OCI-LY7 (cell line): ENCODE results near the gene MCEE. TPM values are rescaled to one million over a fixed set of nuclear protein-coding genes. Genes with fewer than 3 reads are reported as not detected.
"Not testable (repeated sequence)": the region's sequence is repeated elsewhere in the genome, so short reads cannot be mapped to it uniquely, and the experiment has no call there.

ENCODE experiments used
- BruUV-seq: library from RNA; stranded (reverse); fragments of 400-500 nt; replicated peaks from 2 replicates; lab custom pipeline; 2021; lab: Mats Ljungman, UMichigan
- CTCF ChIA-PET: fragments of 300-600 bp; sonication (Branson Sonifier 250); formaldehyde crosslinking; loops from one replicate; lab custom pipeline; 2022; ENCODE audit warnings: antibody characterized with exemption; ENCODE audit not compliant: unreplicated experiment; lab: Charles Lee
- POLR2A ChIA-PET: fragments of 300-600 bp; sonication (Branson Sonifier 250); formaldehyde crosslinking; loops from one replicate; lab custom pipeline; 2022; ENCODE audit warnings: antibody characterized with exemption; lab: Charles Lee
- DNase-seq: peaks from one replicate; pipeline ENCODE4 v3.0.0-alpha.2; 2015; ENCODE audit warnings: low spot score
- H2AFZ ChIP-seq: fragments of 200-600 bp; sonication (generic), shearing (Covaris generic); 2 replicates; pipeline ENCODE4 v1.6.1; 2014; ENCODE audit warnings: mild to moderate bottlenecking, antibody characterized with exemption, low read length, moderate library complexity
- H3K27ac ChIP-seq: fragments of 200-600 bp; sonication (generic); 2 replicates; pipeline ENCODE4 v1.5.1; 2014; ENCODE audit warnings: mixed run types, low read depth, mild to moderate bottlenecking, moderate library complexity, low read length, inconsistent platforms; ENCODE audit not compliant: poor library complexity, severe bottlenecking
- H3K36me3 ChIP-seq: fragments of 200-600 bp; sonication (generic); 2 replicates; pipeline ENCODE4 v1.6.1; 2014; ENCODE audit warnings: mild to moderate bottlenecking, antibody characterized with exemption, low read length, moderate library complexity, mixed read lengths; ENCODE audit not compliant: insufficient read depth
- H3K4me1 ChIP-seq: fragments of 200-600 bp; sonication (generic); 2 replicates; pipeline ENCODE4 v1.5.1; 2014; ENCODE audit warnings: mild to moderate bottlenecking, low read length; ENCODE audit not compliant: insufficient read depth, poor library complexity, severe bottlenecking
- H3K4me2 ChIP-seq: fragments of 200-600 bp; sonication (generic); 2 replicates; pipeline ENCODE4 v1.6.1; 2014; ENCODE audit warnings: mild to moderate bottlenecking, low read length
- H3K4me3 ChIP-seq: fragments of 200-600 bp; sonication (generic); 2 replicates; pipeline ENCODE4 v1.5.1; 2014; ENCODE audit warnings: mild to moderate bottlenecking, low read depth, low read length; ENCODE audit not compliant: poor library complexity, severe bottlenecking
- H3K79me2 ChIP-seq: fragments of 200-600 bp; sonication (generic); 2 replicates; pipeline ENCODE4 v1.6.1; 2016; ENCODE audit warnings: low read depth, mild to moderate bottlenecking, low read length, moderate library complexity, mixed read lengths; ENCODE audit not compliant: insufficient read depth
- H3K9me2 ChIP-seq: fragments of 200-600 bp; sonication (generic); 2 replicates; pipeline ENCODE4 v1.6.1; 2016; ENCODE audit warnings: mild to moderate bottlenecking, low read length, mixed read lengths; ENCODE audit not compliant: insufficient read depth
- H3K9me3 ChIP-seq: fragments of 200-600 bp; sonication (generic); 2 replicates; pipeline ENCODE4 v1.6.1; 2014; ENCODE audit warnings: mild to moderate bottlenecking, mixed run types, low read length, mixed read lengths
- H4K20me1 ChIP-seq: fragments of 200-600 bp; sonication (generic); 2 replicates; pipeline ENCODE4 v1.6.1; 2014; ENCODE audit warnings: mild to moderate bottlenecking, antibody characterized with exemption, low read length, moderate library complexity, mixed read lengths; ENCODE audit not compliant: insufficient read depth
- EZH2phosphoT487 ChIP-seq: fragments of 200-600 bp; sonication (generic); IDR thresholded peaks from 2 replicates; pipeline ENCODE4 v1.6.1; 2018; ENCODE audit warnings: low read depth, borderline replicate concordance, mild to moderate bottlenecking, mixed run types, antibody characterized with exemption, low read length, moderate library complexity, mixed read lengths
- intact Hi-C: fragments of 100-400 bp; cut with micrococcal nuclease; formaldehyde crosslinking; loops from one replicate; pipeline ENCODE4 v1.10.0; 2022; ENCODE audit not compliant: unreplicated experiment
- total RNA-seq, 2 experiments: library from RNA; depleted of rRNA in 1 of 2; stranded (reverse); fragments of >200 nt in 1 of 2; shearing (Covaris generic) in 1 of 2; gene quantifications; 2 replicates each; pipeline ENCODE4 v1.2.3, GENCODE V29; 2014 to 2022
- TF ChIP-seq, protein P1 (sequence below): fragments of 200-600 bp; sonication (generic); conservative IDR thresholded peaks from 2 replicates; pipeline ENCODE4 v1.5.1; 2014; ENCODE audit warnings: mild to moderate bottlenecking, antibody characterized with exemption, low read length, moderate library complexity, mixed read lengths

The MCEE gene
- total RNA-seq, 2 experiments from 2014 or later = 26.4 to 30.8 TPM

DNA sequence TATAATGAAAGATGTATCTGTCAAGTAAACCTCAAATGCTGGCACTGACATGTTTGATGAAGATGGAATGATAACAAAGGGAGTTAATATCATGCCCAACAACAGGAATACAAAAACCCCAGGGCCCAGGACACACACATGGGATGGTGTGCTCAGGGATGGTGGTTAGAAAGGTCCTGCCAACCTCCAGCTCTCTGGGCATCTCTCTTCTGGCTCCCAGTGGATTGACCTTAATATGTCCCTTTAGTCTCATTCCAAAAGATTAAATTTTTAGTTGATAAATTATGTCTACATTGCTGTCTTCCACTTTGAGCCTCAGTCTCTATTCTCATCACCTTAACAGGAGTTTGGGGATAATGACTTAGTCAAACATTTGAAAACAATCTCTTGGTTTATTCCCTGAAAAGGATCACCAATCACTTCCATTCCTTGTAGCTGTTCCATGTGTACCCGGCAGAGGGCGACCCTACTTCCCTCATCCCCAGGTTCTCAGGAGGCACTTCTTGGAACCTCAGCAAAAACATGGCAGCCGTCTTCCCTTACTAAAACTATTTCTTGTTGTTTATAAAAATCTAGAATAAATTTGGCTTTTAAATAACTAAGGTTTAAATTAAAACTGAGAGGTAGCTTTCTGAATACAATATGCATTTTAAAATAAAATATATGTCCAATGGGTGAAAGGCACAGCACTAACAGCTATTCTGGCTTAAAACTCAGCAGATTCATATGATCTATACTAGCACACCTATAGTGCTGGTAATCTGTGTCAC lies 29.6 kb downstream of the MCEE start:
- H3K36me3 ChIP-seq = no peaks in the 10 kb centered on the region
- intact Hi-C loops = no loop called here
- TF ChIP-seq EZH2phosphoT487 = no peak
- TF ChIP-seq, protein P1, sequence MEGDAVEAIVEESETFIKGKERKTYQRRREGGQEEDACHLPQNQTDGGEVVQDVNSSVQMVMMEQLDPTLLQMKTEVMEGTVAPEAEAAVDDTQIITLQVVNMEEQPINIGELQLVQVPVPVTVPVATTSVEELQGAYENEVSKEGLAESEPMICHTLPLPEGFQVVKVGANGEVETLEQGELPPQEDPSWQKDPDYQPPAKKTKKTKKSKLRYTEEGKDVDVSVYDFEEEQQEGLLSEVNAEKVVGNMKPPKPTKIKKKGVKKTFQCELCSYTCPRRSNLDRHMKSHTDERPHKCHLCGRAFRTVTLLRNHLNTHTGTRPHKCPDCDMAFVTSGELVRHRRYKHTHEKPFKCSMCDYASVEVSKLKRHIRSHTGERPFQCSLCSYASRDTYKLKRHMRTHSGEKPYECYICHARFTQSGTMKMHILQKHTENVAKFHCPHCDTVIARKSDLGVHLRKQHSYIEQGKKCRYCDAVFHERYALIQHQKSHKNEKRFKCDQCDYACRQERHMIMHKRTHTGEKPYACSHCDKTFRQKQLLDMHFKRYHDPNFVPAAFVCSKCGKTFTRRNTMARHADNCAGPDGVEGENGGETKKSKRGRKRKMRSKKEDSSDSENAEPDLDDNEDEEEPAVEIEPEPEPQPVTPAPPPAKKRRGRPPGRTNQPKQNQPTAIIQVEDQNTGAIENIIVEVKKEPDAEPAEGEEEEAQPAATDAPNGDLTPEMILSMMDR = peak; percentile 87
- H3K4me2 ChIP-seq = no peak overlapping the region
- peak; percentile 52 for DNase-seq
- ChIA-PET POLR2A (interaction anchor here (0.6 to 1.1 kb wide), 4 partner anchors 10 to 127 kb away, joined by 3 to 5 read pairs (median 4); partner anchors contain the start of gene PAIP2B), CTCF (interaction anchor here (1.0 to 1.6 kb wide), 2 partner anchors 29 to 98 kb away, joined by 3 to 5 read pairs; no protein-coding TSS in a partner anchor)
- H2AFZ ChIP-seq = peak overlapping the region; percentile 43; the same call in 1 of the 2 replicates
- no peak overlapping the region for H3K4me3 ChIP-seq
- no peaks in the 10 kb centered on the region for H3K9me2 ChIP-seq
- no peak overlapping the region for H3K27ac ChIP-seq
- BruUV-seq = no TSS peak
- no peaks in the 10 kb centered on the region for H4K20me1 ChIP-seq
- H3K9me3 ChIP-seq = 0 out of 2 replicates have a peak, but pooled peaks cover 3% of the 10 kb centered on the region
- no peaks in the 10 kb centered on the region for H3K79me2 ChIP-seq
- no peaks in the 10 kb centered on the region for H3K4me1 ChIP-seq

DNA sequence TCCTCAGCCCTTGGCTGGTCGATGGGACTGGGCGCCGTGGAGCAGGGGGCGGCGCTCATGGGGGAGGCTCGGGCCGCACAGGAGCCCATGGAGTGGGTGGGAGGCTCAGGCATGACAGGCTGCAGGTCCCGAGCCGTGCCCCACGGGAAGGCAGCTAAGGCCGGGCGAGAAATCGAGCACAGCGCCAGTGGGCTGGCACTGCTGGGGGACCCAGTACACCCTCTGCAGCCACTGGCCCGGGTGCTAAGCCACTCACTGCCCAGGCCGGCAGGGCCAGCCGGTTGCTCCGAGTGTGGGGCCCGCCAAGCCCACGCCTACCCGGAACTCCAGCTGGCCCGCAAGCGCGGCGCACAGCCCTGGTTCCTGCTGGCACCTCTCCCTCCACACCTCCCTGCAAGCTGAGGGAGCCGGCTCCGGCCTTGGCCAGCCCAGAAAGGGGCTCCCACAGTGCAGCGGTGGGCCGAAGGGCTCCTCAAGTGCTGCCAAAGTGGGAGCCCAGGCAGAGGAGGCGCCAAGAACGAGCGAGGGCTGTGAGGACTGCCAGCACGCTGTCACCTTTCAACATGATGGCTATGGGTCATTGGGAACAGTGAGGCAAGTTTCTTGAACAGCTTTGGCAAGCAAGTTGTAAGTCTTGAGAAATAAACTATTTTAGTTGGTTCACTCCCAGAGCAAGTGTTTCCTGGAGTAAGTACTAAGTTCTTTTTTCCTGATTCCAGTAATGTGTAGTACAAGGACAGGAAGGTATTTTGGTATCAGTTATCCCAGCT lies 37.4 kb downstream of the MCEE start:
- CTCF ChIA-PET, H3K4me1 ChIP-seq, H3K36me3 ChIP-seq, H2AFZ ChIP-seq, intact Hi-C loops, H3K4me3 ChIP-seq, H3K9me3 ChIP-seq, BruUV-seq, H3K4me2 ChIP-seq, H4K20me1 ChIP-seq, H3K79me2 ChIP-seq, H3K27ac ChIP-seq, H3K9me2 ChIP-seq, DNase-seq: not testable (repeated sequence)
- POLR2A ChIA-PET = interaction anchor here (0.6 kb wide), 1 partner anchor 135 kb away, joined by 3 read pairs; no protein-coding TSS in a partner anchor

DNA sequence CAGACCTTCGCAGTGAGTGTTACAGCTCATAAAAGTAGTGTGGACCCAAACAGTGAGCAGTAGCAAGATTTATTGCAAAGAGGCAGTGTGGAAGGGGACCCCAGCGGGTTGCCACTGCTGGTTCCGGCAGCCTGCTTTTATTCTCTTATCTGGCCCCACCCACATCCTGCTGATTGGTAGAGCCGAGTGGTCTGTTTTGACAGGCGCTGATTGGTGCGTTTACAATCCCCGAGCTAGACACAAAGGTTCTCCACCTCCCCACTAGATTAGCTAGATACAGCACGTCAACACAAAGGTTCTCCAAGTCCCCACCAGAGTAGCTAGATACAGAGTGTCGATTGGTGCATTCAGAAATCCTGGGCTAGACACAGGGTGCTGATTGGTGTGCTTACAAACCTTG lies 38.2 kb downstream of the MCEE start:
- H4K20me1 ChIP-seq, intact Hi-C loops, H3K9me2 ChIP-seq, BruUV-seq, H3K9me3 ChIP-seq, H3K27ac ChIP-seq, DNase-seq, H3K79me2 ChIP-seq, CTCF ChIA-PET, H3K36me3 ChIP-seq, H2AFZ ChIP-seq, H3K4me1 ChIP-seq, H3K4me3 ChIP-seq, H3K4me2 ChIP-seq: not testable (repeated sequence)
- POLR2A ChIA-PET = interaction anchor here (0.6 kb wide), 1 partner anchor 20 kb away, joined by 3 read pairs; no protein-coding TSS in a partner anchor

DNA sequence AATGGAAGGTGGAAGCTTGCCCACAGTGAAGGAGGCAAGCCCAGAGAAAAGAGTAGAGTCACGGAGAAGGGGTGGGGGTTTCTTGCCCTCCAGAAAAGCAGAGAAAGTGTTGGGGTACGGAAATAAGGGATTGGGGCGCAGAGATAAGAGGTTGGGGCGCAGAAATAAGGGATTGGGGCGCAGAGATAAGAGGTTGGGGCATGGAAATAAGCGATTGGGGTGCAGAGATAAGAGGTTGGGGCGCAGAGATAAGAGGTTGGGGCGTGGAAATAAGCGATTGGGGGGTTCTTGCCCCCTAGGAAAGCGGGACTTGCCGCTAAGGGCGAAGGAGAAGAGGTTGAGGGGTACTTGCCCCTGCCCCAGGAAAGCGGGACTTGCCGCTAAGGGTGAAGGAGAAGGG lies 40.6 kb downstream of the MCEE start:
- H3K9me3 ChIP-seq, POLR2A ChIA-PET, H3K27ac ChIP-seq, H4K20me1 ChIP-seq, H3K4me1 ChIP-seq, DNase-seq, intact Hi-C loops, H3K4me3 ChIP-seq, H3K36me3 ChIP-seq, H3K79me2 ChIP-seq, CTCF ChIA-PET, BruUV-seq, H3K4me2 ChIP-seq, H3K9me2 ChIP-seq, H2AFZ ChIP-seq: not testable (repeated sequence)

DNA sequence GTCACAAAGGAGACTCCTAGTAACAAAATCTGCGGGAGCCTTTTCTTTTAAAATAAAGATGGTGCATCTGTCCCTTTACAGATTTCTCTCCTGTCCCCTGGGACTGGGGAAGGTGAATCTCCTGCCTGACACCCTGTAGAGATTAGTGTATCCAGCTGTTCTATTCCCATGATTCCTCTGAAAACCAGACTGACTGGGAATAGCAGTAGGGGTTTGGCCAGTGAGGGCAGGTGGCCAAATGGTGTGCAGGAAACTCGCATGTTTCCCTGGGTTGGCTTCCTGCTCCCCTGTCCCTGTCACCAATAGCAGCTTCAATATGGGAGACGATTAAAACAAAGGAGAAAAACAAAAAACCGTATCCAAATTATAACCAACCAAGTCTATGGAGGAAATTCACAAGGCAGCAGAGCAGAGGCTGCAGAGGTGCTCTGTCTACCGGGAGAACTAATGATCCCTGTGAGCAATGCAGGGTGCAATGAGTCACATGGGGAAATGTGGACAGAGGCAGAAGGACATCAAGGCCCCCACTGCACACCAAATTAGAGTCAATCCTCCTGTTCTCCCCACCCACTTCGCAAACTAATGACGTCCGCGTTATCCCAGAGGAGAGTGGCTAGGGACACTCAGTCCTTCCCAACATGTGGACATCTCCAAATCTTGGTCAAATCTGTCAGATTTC lies 44.6 kb downstream of the MCEE start:
- CTCF ChIA-PET = not testable (repeated sequence)

More for the DNA sequence above, 44.6 kb downstream of the MCEE start:
- H3K9me3 ChIP-seq, BruUV-seq, H3K4me2 ChIP-seq, intact Hi-C loops, H3K9me2 ChIP-seq, H3K79me2 ChIP-seq, H3K4me3 ChIP-seq, H3K4me1 ChIP-seq, DNase-seq, H3K36me3 ChIP-seq, H2AFZ ChIP-seq, POLR2A ChIA-PET, H3K27ac ChIP-seq, H4K20me1 ChIP-seq: not testable (repeated sequence)
